Neural progenitor cell (in vitro differentiated cells): Measurements from ENCODE around the gene CNTN5.

Experiments used
- CTCF ChIP-seq: fragments of 200-600 bp; sonication (generic); IDR thresholded peaks from 2 replicates; pipeline ENCODE4 v1.5.1; 2017; ENCODE audit warnings: antibody characterized with exemption, mild to moderate bottlenecking
- EZH2 ChIP-seq: fragments of 200-600 bp; sonication (generic); IDR thresholded peaks from 2 replicates; pipeline ENCODE4 v1.6.1; 2017; ENCODE audit warnings: antibody characterized with exemption, mild to moderate bottlenecking, moderate library complexity
- EZH2phosphoT487 ChIP-seq: fragments of 200-600 bp; sonication (generic); IDR thresholded peaks from 2 replicates; pipeline ENCODE4 v1.6.1; 2017; ENCODE audit warnings: antibody characterized with exemption

GRCh38 chr11:99241066-99241465, 220.3 kb downstream of the CNTN5 start:
- TF ChIP-seq CTCF (no peak), EZH2 (no peak), EZH2phosphoT487 (no peak)
